ENCODE results near the gene BUB1B. TPM values are rescaled to one million over a fixed set of nuclear protein-coding genes. Genes with fewer than 3 reads are reported as not detected.
"Not testable (repeated sequence)": the region's sequence is repeated elsewhere in the genome, so short reads cannot be mapped to it uniquely, and the experiment has no call there.

The BUB1B gene
- total RNA-seq, 4 donors from 2014 or later, result 4.1 to 22.3 (median 7.4) TPM

DNA sequence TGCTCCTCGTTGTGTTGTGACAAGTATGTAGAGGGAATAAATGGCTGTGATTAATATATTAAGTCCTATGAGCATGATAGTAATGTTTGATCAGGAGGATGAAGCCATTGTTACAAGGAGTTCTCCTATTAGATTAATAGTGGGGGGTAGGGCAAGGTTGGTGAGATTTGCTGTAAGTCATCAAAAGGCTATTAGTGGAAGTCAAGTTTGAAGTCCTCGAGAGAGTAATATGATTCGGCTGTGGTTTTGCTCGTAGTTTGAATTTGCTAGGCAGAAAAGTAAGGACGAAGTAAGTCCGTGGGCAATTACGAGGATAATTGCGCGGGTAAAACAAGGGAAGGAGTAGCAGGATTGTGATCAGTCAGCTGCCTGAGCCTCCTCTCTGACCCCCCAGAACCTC, 26.0 kb upstream of the BUB1B start:
- no peak overlapping the region for H3K4me3 ChIP-seq
- H3K4me1 ChIP-seq, result no peaks in the 10 kb centered on the region
- intact Hi-C loops (cut with DNase I), result no loop called here
- H3K9me3 ChIP-seq, result no peaks in the 10 kb centered on the region
- TF ChIP-seq, protein P1, sequence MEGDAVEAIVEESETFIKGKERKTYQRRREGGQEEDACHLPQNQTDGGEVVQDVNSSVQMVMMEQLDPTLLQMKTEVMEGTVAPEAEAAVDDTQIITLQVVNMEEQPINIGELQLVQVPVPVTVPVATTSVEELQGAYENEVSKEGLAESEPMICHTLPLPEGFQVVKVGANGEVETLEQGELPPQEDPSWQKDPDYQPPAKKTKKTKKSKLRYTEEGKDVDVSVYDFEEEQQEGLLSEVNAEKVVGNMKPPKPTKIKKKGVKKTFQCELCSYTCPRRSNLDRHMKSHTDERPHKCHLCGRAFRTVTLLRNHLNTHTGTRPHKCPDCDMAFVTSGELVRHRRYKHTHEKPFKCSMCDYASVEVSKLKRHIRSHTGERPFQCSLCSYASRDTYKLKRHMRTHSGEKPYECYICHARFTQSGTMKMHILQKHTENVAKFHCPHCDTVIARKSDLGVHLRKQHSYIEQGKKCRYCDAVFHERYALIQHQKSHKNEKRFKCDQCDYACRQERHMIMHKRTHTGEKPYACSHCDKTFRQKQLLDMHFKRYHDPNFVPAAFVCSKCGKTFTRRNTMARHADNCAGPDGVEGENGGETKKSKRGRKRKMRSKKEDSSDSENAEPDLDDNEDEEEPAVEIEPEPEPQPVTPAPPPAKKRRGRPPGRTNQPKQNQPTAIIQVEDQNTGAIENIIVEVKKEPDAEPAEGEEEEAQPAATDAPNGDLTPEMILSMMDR (IDR thresholded peaks at IDR 0.05), result no peak
- TF ChIP-seq POLR2A (IDR thresholded peaks at IDR 0.05), result no peak
- DNase-seq, result no peak
- no peak overlapping the region for H3K27ac ChIP-seq
- WGBS, 2 donors, result 77 to 83% methylated on average over 9 of the region's 9 CpGs
- H3K36me3 ChIP-seq, result no peaks in the 10 kb centered on the region
- H3K27me3 ChIP-seq, result peaks cover 0 to 14% (median 0%) of the 10 kb centered on the region in 4 donors

DNA sequence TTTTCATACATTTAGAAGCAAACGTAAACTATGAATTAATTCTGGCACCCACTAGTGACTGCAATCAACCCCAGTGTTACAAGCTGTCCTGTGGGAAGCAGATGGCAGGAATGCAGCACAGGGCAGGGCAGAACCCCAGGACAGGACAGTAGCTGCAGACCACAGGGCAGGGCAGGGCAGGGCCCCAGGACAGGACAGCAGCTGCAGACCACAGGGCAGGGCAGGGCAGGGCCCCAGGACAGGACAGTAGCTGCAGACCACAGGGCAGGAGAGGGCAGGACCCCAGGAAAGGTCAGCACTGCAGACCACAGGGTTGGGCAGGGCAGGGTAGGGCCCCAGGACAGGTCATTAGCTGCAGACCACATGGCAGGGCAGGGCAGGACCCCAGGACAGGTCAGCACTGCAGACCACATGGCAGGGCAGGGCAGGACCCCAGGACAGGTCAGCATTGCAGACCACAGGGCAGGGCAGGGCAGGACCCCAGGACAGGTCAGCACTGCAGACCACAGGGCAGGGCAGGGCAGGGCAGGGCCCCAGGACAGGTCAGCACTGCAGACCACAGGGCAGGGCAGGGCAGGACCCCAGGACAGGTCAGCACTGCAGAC, 24.9 kb upstream of the BUB1B start:
- H3K4me1 ChIP-seq; DNase-seq; H3K27ac ChIP-seq; H3K4me3 ChIP-seq; H3K36me3 ChIP-seq; intact Hi-C loops (cut with DNase I); H3K9me3 ChIP-seq: not testable (repeated sequence)
- 17 to 50% methylated on average over 1 of the region's 1 CpG for WGBS, 2 donors
- peaks cover 0 to 12% (median 0%) of the 10 kb centered on the region in 4 donors for H3K27me3 ChIP-seq

DNA sequence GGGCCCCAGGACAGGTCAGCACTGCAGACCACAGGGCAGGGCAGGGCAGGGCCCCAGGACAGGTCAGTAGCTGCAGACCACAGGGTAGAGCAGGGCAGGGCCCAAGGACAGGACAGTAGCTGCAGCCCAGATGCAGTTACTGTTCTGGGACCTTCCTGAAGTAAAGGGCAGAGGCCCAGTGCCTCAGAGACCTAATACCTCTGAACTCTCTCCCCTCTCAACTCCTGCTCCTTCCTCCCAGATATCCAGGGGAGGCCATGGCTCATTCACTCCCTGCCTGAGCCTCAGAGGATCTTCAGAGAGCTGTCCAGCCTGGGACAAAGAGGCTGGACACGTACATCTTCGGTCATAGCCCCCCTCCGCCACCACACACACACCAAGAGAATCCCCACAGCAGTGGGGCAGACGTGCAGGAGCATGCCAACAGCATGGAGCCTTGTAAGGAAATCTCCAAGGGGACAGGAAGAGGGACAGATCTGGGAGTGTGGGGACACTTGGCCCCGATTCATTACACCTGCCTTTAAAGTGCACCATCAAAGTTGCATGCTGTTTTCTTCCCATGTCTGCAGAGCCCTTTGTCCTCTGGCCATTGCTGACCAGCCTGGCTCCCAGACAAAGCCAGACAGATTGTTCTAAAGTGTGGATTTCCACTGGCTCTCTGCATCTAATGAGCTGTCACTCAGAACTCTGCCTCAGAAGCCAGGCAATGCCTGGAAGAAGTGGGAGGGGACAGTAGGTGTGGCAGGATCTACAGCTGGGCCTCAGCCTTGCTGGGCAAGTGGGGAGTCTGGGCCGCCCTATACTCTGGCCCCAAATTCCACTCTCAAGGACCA, 24.2 kb upstream of the BUB1B start:
- Histone ChIP-seq H3K4me3 (no peak overlapping the region), H3K27me3 (peaks cover 0 to 11% (median 0%) of the 10 kb centered on the region in 4 donors), H3K9me3 (no peaks in the 10 kb centered on the region), H3K4me1 (no peaks in the 10 kb centered on the region), H3K27ac (no peak overlapping the region), H3K36me3 (no peaks in the 10 kb centered on the region)
- no peak for DNase-seq
- TF ChIP-seq, protein P1 (IDR thresholded peaks at IDR 0.05), result no peak
- no peak for TF ChIP-seq POLR2A (IDR thresholded peaks at IDR 0.05)
- WGBS, 2 donors, result 72 to 81% methylated on average over 4 of the region's 6 CpGs
- intact Hi-C loops (cut with DNase I), result no loop called here

DNA sequence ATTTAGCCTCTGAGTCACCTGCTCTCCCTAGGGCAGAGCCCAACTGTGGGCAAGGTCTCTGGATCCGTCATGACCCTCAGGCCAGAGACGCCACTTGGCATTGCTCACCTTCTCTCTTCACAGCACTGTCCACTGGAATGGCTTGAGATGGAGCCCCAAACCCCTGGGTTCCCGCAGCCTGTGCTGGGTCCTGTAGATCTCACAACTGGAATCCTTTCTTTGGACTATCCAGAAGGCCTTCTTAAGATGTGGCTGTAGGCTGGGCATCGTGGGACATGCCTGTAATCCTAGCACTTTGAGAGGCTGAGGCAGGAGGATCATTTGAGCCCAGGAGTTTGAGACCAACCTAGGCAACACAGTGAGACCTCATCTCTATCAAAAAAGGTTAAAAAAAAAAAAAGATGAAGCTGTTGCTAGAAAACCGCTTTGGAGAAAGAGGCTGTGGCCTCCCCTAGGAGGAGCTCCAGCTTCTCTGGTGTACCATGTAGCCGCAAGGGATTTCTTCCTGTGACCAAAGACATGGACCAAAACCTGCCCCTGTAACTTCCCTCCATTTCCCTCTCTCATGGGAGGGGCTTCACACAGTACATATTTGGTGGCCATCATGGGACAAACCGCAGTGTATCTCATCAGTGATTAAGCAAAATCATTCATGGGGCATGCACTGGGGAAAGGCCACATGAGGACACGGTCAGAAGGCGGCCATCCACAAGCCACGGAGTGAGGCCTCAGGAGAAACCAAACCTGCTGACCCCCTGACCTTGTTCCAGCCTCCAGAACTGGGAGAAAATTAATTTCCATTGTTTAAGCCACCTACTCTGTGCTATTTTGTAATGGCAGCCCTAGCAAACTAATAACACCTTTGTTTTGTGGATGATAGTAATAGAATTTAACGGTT, 23.3 kb upstream of the BUB1B start:
- DNase-seq, result no peak
- 81 to 94% methylated on average over 6 to 10 of the region's 11 CpGs for WGBS, 2 donors
- H3K4me1 ChIP-seq, result no peaks in the 10 kb centered on the region
- TF ChIP-seq, protein P1 (IDR thresholded peaks at IDR 0.05), result no peak
- TF ChIP-seq POLR2A (IDR thresholded peaks at IDR 0.05), result no peak
- no peaks in the 10 kb centered on the region for H3K36me3 ChIP-seq
- no peaks in the 10 kb centered on the region for H3K9me3 ChIP-seq
- intact Hi-C loops (cut with DNase I), result no loop called here
- H3K27me3 ChIP-seq, result peaks cover 0 to 2% (median 0%) of the 10 kb centered on the region in 4 donors
- H3K4me3 ChIP-seq, result no peak overlapping the region
- H3K27ac ChIP-seq, result no peak overlapping the region

DNA sequence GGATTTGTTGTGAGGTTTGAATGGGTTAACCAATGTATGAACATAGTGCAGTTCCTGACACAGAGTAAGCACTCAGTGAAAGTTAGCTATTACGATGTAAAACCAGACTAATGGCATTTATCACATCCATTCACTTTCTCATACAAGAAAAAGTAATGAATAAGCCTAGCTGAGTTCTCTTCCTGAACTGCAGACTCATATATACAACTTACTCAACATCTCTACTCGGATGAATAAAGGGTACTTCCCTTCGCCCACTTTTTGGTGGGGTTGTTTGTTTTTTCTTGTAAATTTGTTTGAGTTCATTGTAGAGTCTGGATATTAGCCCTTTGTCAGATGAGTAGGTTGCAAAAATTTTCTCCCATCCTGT, 22.7 kb upstream of the BUB1B start:
- H3K27ac ChIP-seq; intact Hi-C loops (cut with DNase I); H3K27me3 ChIP-seq; H3K4me1 ChIP-seq; H3K9me3 ChIP-seq; H3K36me3 ChIP-seq; H3K4me3 ChIP-seq; DNase-seq: not testable (repeated sequence)
- 62 to 74% methylated on average over 3 of the region's 3 CpGs for WGBS, 2 donors

DNA sequence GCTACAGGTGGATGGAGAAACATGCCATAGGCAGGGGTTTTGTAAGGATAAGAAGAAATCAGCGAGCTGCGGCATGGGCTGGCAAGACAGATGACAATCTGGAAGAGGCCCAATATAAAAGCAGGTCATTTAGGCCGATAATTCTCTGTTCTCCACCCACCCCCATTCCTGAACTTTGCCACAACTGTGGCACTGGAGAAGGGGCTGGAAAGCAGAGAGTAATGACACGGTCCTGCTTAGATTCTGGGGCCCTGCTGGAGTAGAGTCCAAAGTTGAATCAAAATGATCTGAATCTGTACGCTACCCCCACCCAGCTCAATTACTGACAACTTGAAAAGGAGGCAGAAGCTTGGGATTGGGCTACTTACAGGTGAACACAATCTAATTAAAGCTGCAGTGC, 18.4 kb upstream of the BUB1B start:
- H3K4me3 ChIP-seq, result no peak overlapping the region
- no peaks in the 10 kb centered on the region for H3K9me3 ChIP-seq
- TF ChIP-seq, protein P1 (IDR thresholded peaks at IDR 0.05), result no peak
- no peak for TF ChIP-seq POLR2A (IDR thresholded peaks at IDR 0.05)
- 84 to 92% methylated on average over 5 of the region's 5 CpGs for WGBS, 2 donors
- no peak for DNase-seq
- no peaks in the 10 kb centered on the region for H3K36me3 ChIP-seq
- intact Hi-C loops (cut with DNase I), result no loop called here
- no peaks in the 10 kb centered on the region for H3K4me1 ChIP-seq
- H3K27ac ChIP-seq, result no peak overlapping the region
- H3K27me3 ChIP-seq, result no peaks in the 10 kb centered on the region
